ENCODE results near the gene ARHGAP18.
"Not testable (repeated sequence)": the region's sequence is repeated elsewhere in the genome, so short reads cannot be mapped to it uniquely, and the experiment has no call there.

The ARHGAP18 gene

DNA sequence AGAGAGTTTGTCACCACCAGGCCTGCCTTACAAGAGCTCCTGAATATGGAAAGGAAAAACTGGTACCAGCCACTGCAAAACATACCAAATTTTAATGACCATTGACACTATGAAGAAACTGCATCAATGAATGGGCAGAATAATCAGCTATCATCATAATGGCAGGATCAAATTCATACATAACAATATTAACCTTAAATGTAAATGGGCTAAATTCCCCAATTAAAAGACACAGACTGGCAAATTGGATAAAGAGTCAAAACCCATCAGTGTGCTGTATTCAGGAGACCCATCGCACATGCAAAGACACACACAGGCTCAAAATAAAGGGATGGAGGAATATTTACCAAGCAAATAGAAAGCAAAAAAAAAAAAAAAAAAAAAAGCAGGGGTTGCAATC, 139.0 kb downstream of the ARHGAP18 start:
- not testable (repeated sequence) for DNase-seq

DNA sequence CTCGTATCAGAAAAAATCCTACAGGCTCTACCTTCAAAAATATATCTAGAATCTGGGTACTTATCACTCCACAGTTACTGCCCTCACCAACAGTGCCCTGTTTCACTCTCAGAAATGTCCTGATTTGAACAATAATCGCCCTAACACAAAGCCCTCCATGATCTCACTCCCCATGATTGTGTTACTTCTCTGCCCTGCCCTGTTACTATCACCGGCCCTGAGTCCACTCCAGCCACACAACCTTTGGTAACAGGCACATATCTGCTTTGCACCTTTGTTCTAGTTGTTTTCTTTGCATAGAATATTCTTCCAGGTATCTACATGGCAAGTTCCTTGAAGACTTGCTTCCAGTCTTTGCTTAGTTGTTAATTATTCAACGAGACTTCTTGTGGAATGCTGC, 142.0 kb downstream of the ARHGAP18 start:
- no peak for DNase-seq

DNA sequence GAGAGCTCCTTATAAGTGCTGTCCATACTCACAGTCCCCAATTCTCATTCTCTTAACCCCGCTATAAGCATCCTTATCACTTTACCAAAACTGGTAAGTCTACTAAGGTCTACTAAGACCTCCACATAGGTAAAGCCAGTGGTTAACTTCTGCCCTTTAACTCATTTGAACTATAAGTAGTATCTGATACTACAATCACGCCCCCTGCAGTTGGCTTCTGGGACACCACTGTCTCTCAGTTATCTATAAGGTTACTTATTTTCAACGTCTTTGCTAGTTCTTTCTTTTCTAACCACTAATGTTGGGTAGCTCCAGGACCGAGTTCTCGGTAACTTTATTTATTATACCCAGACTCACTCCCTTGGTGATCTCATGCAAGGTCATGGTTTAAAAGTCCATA, 142.6 kb downstream of the ARHGAP18 start:
- no peak for DNase-seq

- no peak for DNase-seq
Observed at GRCh38 chr6:129565811-129566210, 144.2 kb downstream of the ARHGAP18 start.

- no peak for DNase-seq
Observed at GRCh38 chr6:129565366-129565765, 144.6 kb downstream of the ARHGAP18 start.

DNA sequence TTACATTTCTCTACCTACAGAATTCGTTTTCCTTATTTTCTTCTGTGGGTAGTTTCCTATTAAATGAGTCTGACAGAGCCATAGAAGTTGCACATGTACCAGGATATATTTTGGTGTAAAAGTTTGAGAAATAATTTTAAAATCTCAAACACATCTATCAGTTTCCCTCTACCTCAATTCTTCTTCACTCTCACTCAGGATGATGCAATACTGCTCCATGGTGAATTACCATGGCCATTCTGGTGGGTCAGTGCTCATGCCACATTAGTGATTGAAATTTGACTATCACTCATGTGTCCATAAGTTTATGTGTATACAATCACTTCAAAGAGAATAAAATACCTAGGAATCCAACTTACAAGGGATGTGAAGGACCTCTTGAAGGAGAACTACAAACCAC, 151.7 kb downstream of the ARHGAP18 start:
- DNase-seq: no peak

- no peak for DNase-seq
Observed at GRCh38 chr6:129555206-129555832, 154.7 kb downstream of the ARHGAP18 start.

GRCh38 chr6:129552413-129552812, 157.6 kb downstream of the ARHGAP18 start:
- DNase-seq: no peak

DNA sequence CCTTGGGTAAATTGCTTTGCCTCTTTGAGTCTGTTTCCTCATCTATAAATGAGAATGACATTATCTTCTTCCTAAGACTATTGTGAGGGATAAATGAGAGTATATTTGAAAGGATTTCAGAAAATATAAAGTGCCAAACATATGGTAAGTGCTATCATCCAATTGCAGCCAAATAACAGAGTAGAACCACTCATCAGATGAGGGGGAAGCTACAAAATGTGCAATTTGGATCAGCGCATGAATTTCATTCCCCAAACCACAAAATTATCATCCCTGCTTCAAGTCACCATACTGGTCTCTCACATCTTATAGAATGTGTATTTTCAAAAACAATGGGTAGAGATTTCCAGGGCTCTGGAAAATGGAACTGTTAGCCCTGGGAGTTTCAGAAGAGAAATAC, 158.5 kb downstream of the ARHGAP18 start:
- no peak for DNase-seq

DNA sequence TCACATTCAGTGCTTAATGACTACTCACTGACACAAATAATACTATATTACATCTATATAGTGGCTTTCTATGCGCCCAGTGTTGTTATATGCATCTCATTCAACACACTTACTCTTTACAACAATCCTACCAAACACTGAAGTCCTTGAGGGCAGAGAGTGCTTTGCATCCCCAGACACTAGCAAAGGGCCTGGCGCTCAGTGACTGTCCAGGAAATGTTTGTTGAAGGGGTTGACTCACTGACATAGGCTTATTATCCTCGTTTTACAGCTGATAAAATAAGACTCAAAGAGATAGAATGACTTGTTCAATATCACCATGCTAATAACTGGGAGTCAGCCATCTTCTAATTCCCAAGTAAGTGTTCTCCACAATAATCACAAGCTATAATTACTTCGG, 163.3 kb downstream of the ARHGAP18 start:
- DNase-seq: no peak

- no peak for DNase-seq
Observed at GRCh38 chr6:129544892-129545612, 164.9 kb downstream of the ARHGAP18 start.

DNA sequence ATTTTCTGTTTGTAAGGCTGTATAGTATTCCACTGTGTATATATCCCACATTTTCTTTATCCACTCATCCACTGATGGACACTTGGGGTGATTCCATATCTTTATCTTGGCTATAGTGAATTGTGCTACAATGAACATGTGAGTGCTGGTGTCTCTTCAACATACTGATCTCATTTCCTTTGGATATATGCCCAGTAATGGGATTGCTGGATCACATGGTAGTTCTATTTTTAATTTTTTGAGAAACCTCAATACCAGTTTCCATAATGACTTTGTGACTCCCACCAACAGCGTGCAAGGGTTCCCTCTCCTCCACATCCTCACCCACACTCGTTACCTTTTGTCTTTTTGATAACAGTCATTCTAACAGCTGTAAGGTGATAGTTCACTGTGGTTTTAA, 166.0 kb downstream of the ARHGAP18 start:
- DNase-seq: no peak

DNA sequence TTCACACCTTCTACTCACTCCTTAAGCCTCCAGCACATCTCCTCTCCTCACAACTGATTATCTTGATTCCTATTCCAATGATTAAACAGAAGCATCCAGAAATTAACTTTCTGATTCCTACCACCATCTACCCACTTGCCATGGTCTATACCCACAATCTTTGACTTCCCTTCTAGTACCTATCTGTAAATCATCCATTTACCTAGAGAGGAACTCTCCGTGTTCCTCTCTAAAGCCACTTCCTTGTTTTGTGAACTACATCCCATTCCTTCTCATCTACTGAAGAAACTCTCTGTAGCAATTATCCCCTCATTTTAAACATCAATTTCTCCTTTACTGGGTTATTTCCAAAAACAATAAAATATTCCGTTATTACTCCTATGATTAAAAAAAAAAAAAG, 167.3 kb downstream of the ARHGAP18 start:
- DNase-seq: no peak

GRCh38 chr6:129539032-129539431, 170.9 kb downstream of the ARHGAP18 start:
- no peak for DNase-seq

DNA sequence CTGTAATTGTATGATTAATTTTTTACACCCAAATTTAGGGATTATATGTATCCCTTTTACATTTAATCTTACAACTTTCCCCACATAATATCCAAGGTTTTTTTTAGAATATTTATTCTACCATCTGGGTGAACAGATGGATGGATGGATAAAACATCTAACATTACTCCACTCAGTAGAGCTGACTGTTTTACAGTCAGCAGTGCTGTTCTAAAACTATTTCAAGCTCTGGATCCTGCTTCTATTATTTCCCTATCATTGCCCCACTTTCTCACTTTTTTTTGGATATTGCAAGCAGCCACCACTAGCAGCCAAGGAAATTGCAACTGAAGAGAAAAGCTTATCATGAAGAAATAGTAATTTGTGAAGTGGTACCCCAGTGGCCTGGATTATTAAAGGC, 173.7 kb downstream of the ARHGAP18 start:
- no peak for DNase-seq

- no peak for DNase-seq
Observed at GRCh38 chr6:129534926-129535325, 175.1 kb downstream of the ARHGAP18 start.
